HCT116 (cell line): ENCODE measurements around the gene TLE5. TPM values are rescaled to one million over a fixed set of nuclear protein-coding genes. Genes with fewer than 3 reads are reported as not detected.

Source experiments
- ATAC-seq: fragments of 200-7000 bp; cut with Tn5 transposase; 2 replicates; pipeline ENCODE4 v1.9.1; 2020; ENCODE audit warnings: mild to moderate bottlenecking, moderate library complexity
- BruUV-seq: library from RNA; stranded (reverse); fragments of 400-500 nt; replicated peaks from 2 replicates; lab custom pipeline; 2021; lab: Mats Ljungman, UMichigan
- CTCF ChIA-PET: fragments of 300-600 bp; sonication (Branson Sonifier 250); formaldehyde crosslinking; loops from one replicate; lab custom pipeline; 2021; ENCODE audit warnings: antibody characterized with exemption; lab: Charles Lee
- POLR2A ChIA-PET: fragments of 300-600, 350-600 bp; sonication (Branson Sonifier 250); formaldehyde crosslinking; loops from one replicate; lab custom pipeline; 2021; ENCODE audit warnings: antibody characterized with exemption; lab: Charles Lee
- RAD21 ChIA-PET, 2 experiments: fragments of 300-600 bp; sonication (Branson Sonifier 250); formaldehyde crosslinking; loops; one replicate each; lab custom pipeline; 2023; ENCODE audit warnings: low total read pairs in 2 of 2; ENCODE audit not compliant: uncharacterized antibody in 2 of 2, unreplicated experiment in 2 of 2, low non-redundant PET in 1 of 2; lab: Charles Lee
- DNase-seq: peaks from one replicate; pipeline ENCODE4 v3.0.0-alpha.2; 2010; ENCODE audit warnings: low read depth, low spot score
- H2AFZ ChIP-seq: fragments of 200-600 bp; shearing (Covaris generic), sonication (generic); 2 replicates; pipeline ENCODE4 v1.6.1; 2017; ENCODE audit warnings: low read depth, mixed run types, mixed read lengths, antibody characterized with exemption, low read length; ENCODE audit not compliant: poor library complexity, severe bottlenecking
- H3K27ac ChIP-seq: 2 replicates; pipeline ENCODE4 v1.5.1; 2012; ENCODE audit warnings: low read depth, low read length
- H3K27me3 ChIP-seq: fragments of 200-600 bp; sonication (generic); 2 replicates; pipeline ENCODE4 v1.6.1; 2016; ENCODE audit warnings: mixed run types, low read length, mixed read lengths; ENCODE audit not compliant: insufficient read depth
- H3K36me3 ChIP-seq, 2 experiments: fragments of 200-500 bp in 1 of 2; fragments of 200-600 bp in 1 of 2; sonication (Bioruptor generic) in 1 of 2; sonication (generic) in 1 of 2; 2 replicates each; pipeline versions ENCODE4 v1.5.1 to v1.6.1; 2014 to 2016; ENCODE audit warnings: low read length in 2 of 2, inconsistent platforms in 1 of 2, mixed read lengths in 1 of 2, mixed run types in 1 of 2; ENCODE audit not compliant: insufficient read depth in 2 of 2, control insufficient read depth in 1 of 2
- H3K4me1 ChIP-seq, 2 experiments: fragments of 200-600 bp in 1 of 2; sonication (generic) in 1 of 2; 2 replicates each; pipeline versions ENCODE4 v1.5.1 to v1.6.1; 2012 to 2017; ENCODE audit warnings: low read length in 2 of 2, inconsistent platforms in 1 of 2, mild to moderate bottlenecking in 1 of 2, mixed read lengths in 1 of 2, mixed run types in 1 of 2, moderate library complexity in 1 of 2; ENCODE audit not compliant: insufficient read depth in 2 of 2, control insufficient read depth in 1 of 2
- H3K4me2 ChIP-seq: fragments of 200-600 bp; sonication (generic); 2 replicates; pipeline ENCODE4 v1.6.1; 2017; ENCODE audit warnings: mixed run types, low read length, mixed read lengths
- H3K4me3 ChIP-seq, 2 experiments: fragments of 200-600 bp in 1 of 2; sonication (generic) in 1 of 2; replicated peaks in 1 of 2; 2 replicates each; pipeline ENCODE4 v1.5.1; 2011 to 2016; ENCODE audit warnings: low read length in 2 of 2, control low read depth in 1 of 2, low read depth in 1 of 2, mild to moderate bottlenecking in 1 of 2, mixed read lengths in 1 of 2, mixed run types in 1 of 2
- H3K79me2 ChIP-seq: fragments of 200-600 bp; sonication (generic); 2 replicates; pipeline ENCODE4 v1.6.1; 2017; ENCODE audit warnings: mild to moderate bottlenecking, mixed run types, low read length, moderate library complexity, mixed read lengths; ENCODE audit not compliant: insufficient read depth
- H3K9ac ChIP-seq: fragments of 200-600 bp; sonication (generic); 2 replicates; pipeline ENCODE4 v1.6.1; 2016; ENCODE audit warnings: low read length, mixed read lengths
- H3K9me2 ChIP-seq: fragments of 200-600 bp; sonication (generic), shearing (Covaris generic); 2 replicates; pipeline ENCODE4 v1.6.1; 2017; ENCODE audit warnings: mixed run types, mild to moderate bottlenecking, moderate library complexity; ENCODE audit not compliant: insufficient read depth
- H3K9me3 ChIP-seq, 2 experiments: fragments of 200-500 bp in 1 of 2; fragments of 200-600 bp in 1 of 2; sonication (Bioruptor generic) in 1 of 2; sonication (generic) in 1 of 2; 2 replicates each; pipeline ENCODE4 v1.6.1; 2014 to 2017; ENCODE audit warnings: low read length in 2 of 2, mixed read lengths in 2 of 2, inconsistent platforms in 1 of 2, low read depth in 1 of 2, mild to moderate bottlenecking in 1 of 2, mixed run types in 1 of 2, moderate library complexity in 1 of 2; ENCODE audit not compliant: control insufficient read depth in 1 of 2, insufficient read depth in 1 of 2
- H4K20me1 ChIP-seq: fragments of 200-600 bp; sonication (generic), shearing (Covaris generic); 2 replicates; pipeline ENCODE4 v1.6.1; 2017; ENCODE audit warnings: mixed run types, mild to moderate bottlenecking, moderate library complexity; ENCODE audit not compliant: insufficient read depth
- CBX3 ChIP-seq: IDR thresholded peaks from 2 replicates; pipeline ENCODE4 v1.6.1; 2012; ENCODE audit warnings: low read depth
- EGR1 ChIP-seq: IDR thresholded peaks from 2 replicates; pipeline ENCODE4 v1.6.1; 2012; ENCODE audit warnings: low read depth
- RAD21 ChIP-seq: IDR thresholded peaks from 2 replicates; pipeline ENCODE4 v1.6.1; 2012; ENCODE audit warnings: low read depth, mild to moderate bottlenecking
- TCF7L2 ChIP-seq: IDR thresholded peaks from 2 replicates; pipeline ENCODE4 v1.7.0; 2011; ENCODE audit warnings: borderline replicate concordance, inconsistent platforms; ENCODE audit not compliant: insufficient read depth, insufficient read length; ENCODE audit errors: extremely low read depth
- intact Hi-C: fragments of 100-400 bp; cut with micrococcal nuclease; formaldehyde crosslinking; loops from 2 replicates; pipeline ENCODE4 v1.10.0; 2022
- total RNA-seq: library from RNA; stranded (reverse); gene quantifications from one replicate; pipeline ENCODE4 v1.2.1, GENCODE V29; 2021; ENCODE audit not compliant: unreplicated experiment
- TF ChIP-seq, protein P1 (sequence below): IDR thresholded peaks from 2 replicates; pipeline ENCODE4 v1.6.1; 2012
- TF ChIP-seq, protein P2 (sequence below), 3 experiments: fragments of 200-600 bp in 1 of 3; sonication (generic) in 1 of 3; IDR thresholded peaks in 2 of 3; conservative IDR thresholded peaks in 1 of 3; 2 replicates each; pipeline ENCODE4 v1.5.1; 2012 to 2017; ENCODE audit warnings: low read depth in 2 of 3, low read length in 2 of 3, antibody characterized with exemption in 1 of 3, borderline replicate concordance in 1 of 3, control low read depth in 1 of 3, mild to moderate bottlenecking in 1 of 3, mixed read lengths in 1 of 3, mixed run types in 1 of 3, moderate library complexity in 1 of 3; ENCODE audit not compliant: insufficient read depth in 1 of 3

TLE5 gene
- total RNA-seq, 1 experiment from 2014 or later = 263 TPM

DNA sequence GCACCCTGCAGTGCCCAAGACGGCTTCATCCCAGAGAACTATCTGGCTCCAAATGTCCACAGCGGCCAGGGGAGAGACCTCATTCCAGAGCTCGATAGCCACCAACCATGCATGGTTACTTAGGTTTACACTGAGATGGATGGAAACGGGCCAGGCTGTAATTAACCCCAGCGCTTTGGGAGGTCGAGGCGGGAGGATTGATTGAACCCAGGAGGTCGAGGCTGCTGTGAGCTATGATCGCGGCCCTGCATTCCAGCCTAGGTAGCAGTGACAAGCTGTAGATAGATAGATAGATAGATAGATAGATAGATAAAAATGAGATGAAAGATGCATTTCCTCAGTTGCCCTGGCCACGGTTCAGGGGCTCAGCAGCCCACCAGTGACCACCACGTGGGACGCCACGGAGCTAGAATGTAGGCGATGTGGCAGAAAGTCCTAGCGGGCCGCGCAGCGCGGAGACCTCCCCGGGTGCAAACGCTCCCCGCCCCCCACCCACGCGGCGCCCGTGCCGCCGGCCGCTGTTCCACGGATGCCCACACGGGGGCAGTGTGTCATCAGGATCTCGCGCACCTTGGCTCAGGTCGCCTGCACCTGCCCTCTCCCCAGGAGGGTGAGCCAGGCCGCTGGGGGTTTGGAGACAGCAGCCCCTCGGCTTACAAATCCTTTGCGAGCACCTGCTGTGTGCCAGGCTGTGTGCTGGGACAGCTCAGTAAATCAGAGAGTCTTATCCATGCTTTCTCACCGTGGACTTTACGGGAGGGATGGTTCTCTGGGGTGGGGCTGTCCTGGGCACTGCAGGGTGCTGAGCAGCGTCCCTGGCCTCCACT, 13.5 kb upstream of the TLE5 start:
- peaks cover 30 to 49% of the 10 kb centered on the region in 2 experiments for H3K4me1 ChIP-seq
- TF ChIP-seq, protein P1, sequence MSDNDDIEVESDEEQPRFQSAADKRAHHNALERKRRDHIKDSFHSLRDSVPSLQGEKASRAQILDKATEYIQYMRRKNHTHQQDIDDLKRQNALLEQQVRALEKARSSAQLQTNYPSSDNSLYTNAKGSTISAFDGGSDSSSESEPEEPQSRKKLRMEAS = peak; percentile 58
- TF ChIP-seq CBX3 (no peak), RAD21 (peak; percentile 88), EGR1 (peak; percentile 93), TCF7L2 (no peak)
- TF ChIP-seq, protein P2, sequence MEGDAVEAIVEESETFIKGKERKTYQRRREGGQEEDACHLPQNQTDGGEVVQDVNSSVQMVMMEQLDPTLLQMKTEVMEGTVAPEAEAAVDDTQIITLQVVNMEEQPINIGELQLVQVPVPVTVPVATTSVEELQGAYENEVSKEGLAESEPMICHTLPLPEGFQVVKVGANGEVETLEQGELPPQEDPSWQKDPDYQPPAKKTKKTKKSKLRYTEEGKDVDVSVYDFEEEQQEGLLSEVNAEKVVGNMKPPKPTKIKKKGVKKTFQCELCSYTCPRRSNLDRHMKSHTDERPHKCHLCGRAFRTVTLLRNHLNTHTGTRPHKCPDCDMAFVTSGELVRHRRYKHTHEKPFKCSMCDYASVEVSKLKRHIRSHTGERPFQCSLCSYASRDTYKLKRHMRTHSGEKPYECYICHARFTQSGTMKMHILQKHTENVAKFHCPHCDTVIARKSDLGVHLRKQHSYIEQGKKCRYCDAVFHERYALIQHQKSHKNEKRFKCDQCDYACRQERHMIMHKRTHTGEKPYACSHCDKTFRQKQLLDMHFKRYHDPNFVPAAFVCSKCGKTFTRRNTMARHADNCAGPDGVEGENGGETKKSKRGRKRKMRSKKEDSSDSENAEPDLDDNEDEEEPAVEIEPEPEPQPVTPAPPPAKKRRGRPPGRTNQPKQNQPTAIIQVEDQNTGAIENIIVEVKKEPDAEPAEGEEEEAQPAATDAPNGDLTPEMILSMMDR (IDR thresholded peaks at IDR 0.05 in 2 of 3, conservative IDR thresholded peaks at IDR 0.05 in 1 of 3; ENCODE audit: borderline replicate concordance in 1 of 3, insufficient read depth in 1 of 3, low read depth in 2 of 3, low read length in 2 of 3) = peak; percentile 89 to 91 (median 89)
- ChIA-PET RAD21 (interaction anchor here (0.8 to 1.2 kb wide), 2 partner anchors 28 kb away, joined by 3 to 4 read pairs; no protein-coding TSS in a partner anchor), CTCF (interaction anchor here (0.8 to 3.7 kb wide), 12 partner anchors 11 to 175 kb away, joined by 3 to 32 read pairs (median 4); partner anchors contain the start of gene ZNF57), POLR2A (interaction anchor here (1.0 to 1.1 kb wide), 2 partner anchors 39 to 40 kb away, joined by 3 read pairs; no protein-coding TSS in a partner anchor)
- H3K9me2 ChIP-seq = no peaks in the 10 kb centered on the region
- intact Hi-C loops = loop anchor here (5.0 kb wide), 1 partner anchor 86 kb away; no protein-coding TSS in a partner anchor
- H3K9ac ChIP-seq = peak overlapping the region; percentile 1; the same call in 1 of the 2 replicates
- H3K9me3 ChIP-seq = no peaks in the 10 kb centered on the region
- H3K36me3 ChIP-seq = no peaks in the 10 kb centered on the region
- H3K27me3 ChIP-seq = no peaks in the 10 kb centered on the region
- H2AFZ ChIP-seq = peak overlapping the region; percentile 50
- H4K20me1 ChIP-seq = no peaks in the 10 kb centered on the region
- no peaks in the 10 kb centered on the region for H3K79me2 ChIP-seq
- peak overlapping the region; percentile 60 for H3K4me2 ChIP-seq
- 0 out of 2 replicates have a peak overlapping the region, but pooled peaks have one; percentile 4 for H3K27ac ChIP-seq
- DNase-seq (no peak), ATAC-seq (peak; percentile 84)
- no TSS peak for BruUV-seq
- H3K4me3 ChIP-seq = peak overlapping the region in 1 of 2 experiments; percentile 18; a peak in 2 of 4 replicates
